GM12891 (cell line): ENCODE measurements around the gene HMCN2.

ENCODE experiments used
- PAX5 ChIP-seq: IDR thresholded peaks from 2 replicates; pipeline ENCODE4 v1.6.1; 2011; ENCODE audit warnings: low read length, moderate library complexity, mild to moderate bottlenecking; ENCODE audit not compliant: insufficient read depth, severe bottlenecking
- POLR2A ChIP-seq: IDR thresholded peaks from 2 replicates; pipeline ENCODE4 v1.6.1; 2011; ENCODE audit warnings: low read depth, low read length, control low read depth
- POLR2AphosphoS5 ChIP-seq: IDR thresholded peaks from 2 replicates; pipeline ENCODE4 v1.6.1; 2011; ENCODE audit warnings: low read depth, low read length, control low read depth
- SPI1 ChIP-seq: IDR thresholded peaks from 2 replicates; pipeline ENCODE4 v1.6.1; 2011; ENCODE audit warnings: low read depth, low read length, control low read depth
- TAF1 ChIP-seq: IDR thresholded peaks from 2 replicates; pipeline ENCODE4 v1.6.1; 2011; ENCODE audit warnings: low read depth, low read length, control low read depth

DNA sequence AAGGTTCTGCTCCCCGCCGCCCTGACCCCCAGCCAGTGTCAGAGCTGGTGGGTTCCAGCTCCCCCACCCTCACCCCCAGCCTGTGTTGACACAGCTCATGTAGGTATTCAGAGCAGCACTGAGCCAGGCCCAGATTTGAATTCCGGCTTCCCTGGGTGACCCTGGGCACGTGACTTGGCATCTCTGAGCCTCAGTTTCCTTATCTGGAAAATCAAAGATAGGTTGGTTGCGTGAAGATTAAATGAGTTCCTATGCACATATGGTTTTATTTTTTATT, 42.0 kb downstream of the HMCN2 start:
- TF ChIP-seq POLR2A, result no peak
- TF ChIP-seq POLR2AphosphoS5, result no peak
- TF ChIP-seq TAF1, result no peak
- no peak for TF ChIP-seq SPI1
- TF ChIP-seq PAX5, result no peak
